Endothelial cell of umbilical vein (primary cell): ENCODE measurements around the gene INO80B. TPM values are rescaled to one million over a fixed set of nuclear protein-coding genes. Genes with fewer than 3 reads are reported as not detected.

Experiments used
- BruUV-seq: library from RNA; stranded (reverse); fragments of 400-500 nt; replicated peaks from 2 replicates; lab custom pipeline; 2021; lab: Mats Ljungman, UMichigan
- CTCF ChIA-PET: fragments of 300-600, 350-600 bp; sonication (Branson Sonifier 250); formaldehyde crosslinking; loops from one replicate; lab custom pipeline; 2021; ENCODE audit warnings: antibody characterized with exemption, inconsistent platforms; lab: Charles Lee
- POLR2A ChIA-PET: fragments of 300-600, 350-600 bp; sonication (Branson Sonifier 250); formaldehyde crosslinking; loops from one replicate; lab custom pipeline; 2021; ENCODE audit warnings: antibody characterized with exemption, inconsistent platforms; lab: Charles Lee
- DNase-seq: peaks from one replicate; pipeline ENCODE4 v3.0.0-alpha.2; 2011; ENCODE audit warnings: low read depth, low spot score
- FAIRE-seq: peaks from 2 replicates; lab custom pipeline; 2011; peaks lifted over from hg19 to GRCh38; lab: Jason Lieb, UNC
- H2AFZ ChIP-seq: 2 replicates; pipeline ENCODE4 v1.6.0; 2012; ENCODE audit warnings: low read depth, low read length, control low read depth, inconsistent platforms
- H3K27ac ChIP-seq: 2 replicates; pipeline ENCODE4 v1.5.1; 2011; ENCODE audit warnings: low read depth, mild to moderate bottlenecking, control low read depth, low read length, moderate library complexity; ENCODE audit not compliant: insufficient read depth
- H3K27me3 ChIP-seq, 2 experiments: 2 replicates each; pipeline versions ENCODE4 v1.6.0 to v1.6.1; 2011; ENCODE audit warnings: low read length in 2 of 2, mixed read lengths in 1 of 2; ENCODE audit not compliant: control insufficient read depth in 2 of 2, insufficient read depth in 2 of 2
- H3K36me3 ChIP-seq, 2 experiments: 2 replicates in 1 of 2; 3 replicates in 1 of 2; pipeline ENCODE4 v1.5.1; 2011; ENCODE audit warnings: low read length in 2 of 2, mild to moderate bottlenecking in 1 of 2, moderate library complexity in 1 of 2; ENCODE audit not compliant: control insufficient read depth in 2 of 2, insufficient read depth in 2 of 2; ENCODE audit errors: extremely low read depth in 1 of 2
- H3K4me1 ChIP-seq: 3 replicates; pipeline ENCODE4 v1.5.1; 2011; ENCODE audit warnings: mild to moderate bottlenecking, low read length; ENCODE audit not compliant: control insufficient read depth, insufficient read depth; ENCODE audit errors: extremely low read depth
- H3K4me2 ChIP-seq: 2 replicates; pipeline ENCODE4 v1.6.1; 2011; ENCODE audit warnings: low read length, control low read depth, mixed read lengths; ENCODE audit not compliant: insufficient read depth
- H3K4me3 ChIP-seq, 3 experiments: fragments of 200-600 bp in 1 of 3; sonication (generic), shearing (Covaris generic) in 1 of 3; replicated peaks in 1 of 3; 2 replicates each; pipeline ENCODE4 v1.5.1; 2011 to 2016; ENCODE audit warnings: control low read depth in 3 of 3, low read length in 3 of 3, mild to moderate bottlenecking in 2 of 3, inconsistent platforms in 1 of 3, low read depth in 1 of 3, moderate library complexity in 1 of 3; ENCODE audit not compliant: insufficient read depth in 1 of 3
- H3K79me2 ChIP-seq: 2 replicates; pipeline ENCODE4 v1.6.0; 2012; ENCODE audit warnings: low read length, inconsistent platforms; ENCODE audit not compliant: control insufficient read depth, insufficient read depth
- H3K9ac ChIP-seq: replicated peaks from 2 replicates; pipeline ENCODE3; 2011; ENCODE audit warnings: low read length, control low read depth; ENCODE audit not compliant: insufficient read depth; ENCODE audit errors: extremely low read depth
- H3K9me1 ChIP-seq: replicated peaks from 3 replicates; pipeline ENCODE4 v1.6.0; 2011; ENCODE audit warnings: mild to moderate bottlenecking, low read length; ENCODE audit not compliant: control insufficient read depth, insufficient read depth; ENCODE audit errors: extremely low read depth
- H3K9me3 ChIP-seq: replicated peaks from 2 replicates; pipeline ENCODE4 v1.5.1; 2012; ENCODE audit warnings: low read length, inconsistent platforms; ENCODE audit not compliant: control insufficient read depth, insufficient read depth
- H4K20me1 ChIP-seq: replicated peaks from 2 replicates; pipeline ENCODE3; 2011; ENCODE audit warnings: mild to moderate bottlenecking, low read length; ENCODE audit not compliant: control insufficient read depth, insufficient read depth; ENCODE audit errors: extremely low read depth
- EZH2 ChIP-seq: IDR thresholded peaks from 2 replicates; pipeline ENCODE4 v1.6.1; 2012; ENCODE audit warnings: borderline replicate concordance, low read depth, mild to moderate bottlenecking, moderate library complexity, low read length, inconsistent platforms; ENCODE audit not compliant: severe bottlenecking
- FOS ChIP-seq: IDR thresholded peaks from 2 replicates; pipeline ENCODE4 v1.6.1; 2011; ENCODE audit warnings: mild to moderate bottlenecking, low read length, moderate library complexity, borderline replicate concordance; ENCODE audit not compliant: insufficient read depth
- GATA2 ChIP-seq: IDR thresholded peaks from 2 replicates; pipeline ENCODE4 v1.7.0; 2011; ENCODE audit warnings: low read depth, mild to moderate bottlenecking, moderate library complexity, mixed read lengths, low read length; ENCODE audit not compliant: insufficient read length, insufficient read depth
- JUN ChIP-seq: IDR thresholded peaks from 2 replicates; pipeline ENCODE4 v1.6.1; 2011; ENCODE audit warnings: borderline replicate concordance, low read depth; ENCODE audit not compliant: insufficient read length, insufficient read depth
- MAX ChIP-seq: IDR thresholded peaks from 2 replicates; pipeline ENCODE4 v1.6.1; 2011; ENCODE audit not compliant: insufficient read depth, insufficient read length
- MYC ChIP-seq: IDR thresholded peaks from one replicate; pipeline ENCODE4 v1.6.1; 2011; ENCODE audit warnings: mild to moderate bottlenecking, low read depth, low read length
- POLR2A ChIP-seq: IDR thresholded peaks from 2 replicates; pipeline ENCODE4 v1.6.1; 2012; ENCODE audit warnings: low read depth, mild to moderate bottlenecking, control low read depth, low read length
- POLR2AphosphoS5 ChIP-seq: IDR thresholded peaks from 2 replicates; pipeline ENCODE4 v1.6.1; 2012; ENCODE audit warnings: low read depth, mild to moderate bottlenecking, control low read depth, low read length, moderate library complexity; ENCODE audit not compliant: insufficient read depth
- dilution Hi-C: fragments of 300-500 bp; cut with MboI; formaldehyde crosslinking; loops from one replicate; pipeline ENCODE4 v1.15.0; 2019; ENCODE audit warnings: low sequenced_read_pairs; ENCODE audit not compliant: extremely low pct_ligation_motif_present
- intact Hi-C: fragments of 100-400 bp; cut with micrococcal nuclease; formaldehyde crosslinking; loops from one replicate; pipeline ENCODE4 v1.10.0; 2022
- polyA plus RNA-seq, 4 experiments: library from polyadenylated mRNA; depleted of rRNA in 3 of 4; stranded (reverse) in 3 of 4; unstranded in 1 of 4; fragments of >200 nt; gene quantifications; 2 replicates each; pipeline versions ENCODE4 v1.2.1 to v1.2.3, GENCODE V29; 2011 to 2012; ENCODE audit warnings: missing spikeins in 1 of 4
- total RNA-seq: library from RNA; stranded (reverse); gene quantifications from 2 replicates; pipeline ENCODE4 v1.2.3, GENCODE V29; 2021
- TF ChIP-seq, protein P1 (sequence below), 2 donors: IDR thresholded peaks; 1 replicate in 1 of 2; 2 replicates in 1 of 2; pipeline ENCODE4 v1.5.1; 2011; ENCODE audit warnings: low read length in 2 of 2, mild to moderate bottlenecking in 2 of 2, moderate library complexity in 2 of 2, control low read depth in 1 of 2, inconsistent platforms in 1 of 2, low read depth in 1 of 2; ENCODE audit not compliant: insufficient read depth in 1 of 2; ENCODE audit errors: extremely low read depth in 1 of 2

INO80B gene
- total and polyA plus RNA-seq, 2 donors (not counting 3 experiments of a cell fraction or from before 2014, with no cell fraction given), result 15.1 to 24.2 TPM

- ChIA-PET POLR2A (no interaction called here), CTCF (interaction anchor here (0.7 to 1.7 kb wide), 2 partner anchors 27 to 34 kb away, joined by 3 to 5 read pairs; no protein-coding TSS in a partner anchor)
- Histone ChIP-seq H4K20me1 (no peaks in the 10 kb centered on the region), H3K27me3 (peaks cover 30 to 37% of the 10 kb centered on the region in 2 experiments), H3K9me1 (no peaks in the 10 kb centered on the region), H3K36me3 (no peaks in the 10 kb centered on the region), H3K4me3 (no peak overlapping the region), H3K4me1 (peaks cover 15% of the 10 kb centered on the region), H3K4me2 (no peak overlapping the region), H3K27ac (no peak overlapping the region), H2AFZ (no peak overlapping the region), H3K79me2 (no peaks in the 10 kb centered on the region), H3K9ac (no peak overlapping the region), H3K9me3 (no peaks in the 10 kb centered on the region)
- TF ChIP-seq MAX, result no peak
- dilution Hi-C loops (no loop called here), intact Hi-C loops (no loop called here)
- BruUV-seq, result no TSS peak
- FAIRE-seq, result no peak
- DNase-seq, result no peak
These were observed 36.6 kb upstream of the INO80B start for GRCh38 chr2:74418312-74418711.

DNA sequence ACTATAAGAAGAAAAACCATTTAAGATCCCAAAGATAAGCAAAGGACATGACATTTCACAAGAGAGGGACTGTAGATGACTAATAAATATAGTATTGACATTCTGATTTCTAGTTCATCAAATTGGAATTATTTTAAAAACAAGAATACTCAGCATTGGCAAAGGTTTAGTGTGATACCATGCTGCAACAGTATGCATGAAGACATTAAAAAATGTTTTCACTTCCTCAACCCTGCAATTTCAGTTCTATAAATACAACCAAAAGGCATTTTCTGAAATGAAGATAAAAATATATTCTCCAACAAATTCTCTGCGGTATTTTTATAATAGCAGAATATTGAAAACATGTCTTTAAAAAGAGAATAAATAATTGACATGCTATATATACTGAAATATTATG lies 35.5 kb upstream of the INO80B start:
- H3K9me1 ChIP-seq, result no peaks in the 10 kb centered on the region
- no TSS peak for BruUV-seq

More for the DNA sequence above, 35.5 kb upstream of the INO80B start:
- H4K20me1 ChIP-seq, result no peaks in the 10 kb centered on the region
- H3K27ac ChIP-seq, result no peak overlapping the region
- H3K9ac ChIP-seq, result no peak overlapping the region
- ChIA-PET CTCF (interaction anchor here (0.7 to 1.7 kb wide), 2 partner anchors 28 to 35 kb away, joined by 3 to 5 read pairs; no protein-coding TSS in a partner anchor), POLR2A (no interaction called here)
- TF ChIP-seq JUN (no peak), POLR2AphosphoS5 (no peak), EZH2 (no peak), MAX (no peak), FOS (no peak), POLR2A (no peak), GATA2 (no peak), MYC (no peak)
- TF ChIP-seq, protein P1, sequence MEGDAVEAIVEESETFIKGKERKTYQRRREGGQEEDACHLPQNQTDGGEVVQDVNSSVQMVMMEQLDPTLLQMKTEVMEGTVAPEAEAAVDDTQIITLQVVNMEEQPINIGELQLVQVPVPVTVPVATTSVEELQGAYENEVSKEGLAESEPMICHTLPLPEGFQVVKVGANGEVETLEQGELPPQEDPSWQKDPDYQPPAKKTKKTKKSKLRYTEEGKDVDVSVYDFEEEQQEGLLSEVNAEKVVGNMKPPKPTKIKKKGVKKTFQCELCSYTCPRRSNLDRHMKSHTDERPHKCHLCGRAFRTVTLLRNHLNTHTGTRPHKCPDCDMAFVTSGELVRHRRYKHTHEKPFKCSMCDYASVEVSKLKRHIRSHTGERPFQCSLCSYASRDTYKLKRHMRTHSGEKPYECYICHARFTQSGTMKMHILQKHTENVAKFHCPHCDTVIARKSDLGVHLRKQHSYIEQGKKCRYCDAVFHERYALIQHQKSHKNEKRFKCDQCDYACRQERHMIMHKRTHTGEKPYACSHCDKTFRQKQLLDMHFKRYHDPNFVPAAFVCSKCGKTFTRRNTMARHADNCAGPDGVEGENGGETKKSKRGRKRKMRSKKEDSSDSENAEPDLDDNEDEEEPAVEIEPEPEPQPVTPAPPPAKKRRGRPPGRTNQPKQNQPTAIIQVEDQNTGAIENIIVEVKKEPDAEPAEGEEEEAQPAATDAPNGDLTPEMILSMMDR (IDR thresholded peaks at IDR 0.05; ENCODE audit: extremely low read depth in 1 of 2, insufficient read depth in 1 of 2, low read depth in 1 of 2, low read length in 2 of 2), result no peak
- dilution Hi-C loops, result no loop called here
- peaks cover 26 to 28% of the 10 kb centered on the region in 2 experiments for H3K27me3 ChIP-seq
- peaks cover 15% of the 10 kb centered on the region for H3K4me1 ChIP-seq
- H3K4me3 ChIP-seq, result no peak overlapping the region
- no peaks in the 10 kb centered on the region for H3K79me2 ChIP-seq
- H3K9me3 ChIP-seq, result no peaks in the 10 kb centered on the region
- FAIRE-seq, result no peak
- H2AFZ ChIP-seq, result no peak overlapping the region
- H3K4me2 ChIP-seq, result no peak overlapping the region
- intact Hi-C loops, result no loop called here
- DNase-seq, result no peak
- no peaks in the 10 kb centered on the region for H3K36me3 ChIP-seq
